IPS-18c (cell line): Measurements from ENCODE around the gene TXNIP.

Source experiments
- H3K4me3 ChIP-seq: 2 replicates; pipeline ENCODE4 v1.7.0; 2013; ENCODE audit warnings: low read depth, mild to moderate bottlenecking, low read length, moderate library complexity; ENCODE audit not compliant: insufficient read depth
- H3K9me3 ChIP-seq: one replicate; pipeline ENCODE4 v1.6.1; 2013; ENCODE audit warnings: mild to moderate bottlenecking, low read length, moderate library complexity; ENCODE audit not compliant: control insufficient read depth, insufficient read depth

The TXNIP gene

GRCh38 chr1:145992958-145993617 lies 3.3 kb downstream of the TXNIP start:
- H3K9me3 ChIP-seq = no peaks in the 10 kb centered on the region
- no peak overlapping the region for H3K4me3 ChIP-seq

- Histone ChIP-seq H3K9me3 (no peaks in the 10 kb centered on the region), H3K4me3 (no peak overlapping the region)
Observed at GRCh38 chr1:145992502-145992936, 3.9 kb downstream of the TXNIP start.

- Histone ChIP-seq H3K4me3 (no peak overlapping the region), H3K9me3 (no peaks in the 10 kb centered on the region)
Observed at GRCh38 chr1:145991735-145992412, 4.5 kb downstream of the TXNIP start.

GRCh38 chr1:145990249-145990855 lies 6.0 kb downstream of the TXNIP start:
- Histone ChIP-seq H3K9me3 (no peaks in the 10 kb centered on the region), H3K4me3 (no peak overlapping the region)

GRCh38 chr1:145988773-145989172 lies 7.6 kb downstream of the TXNIP start:
- H3K9me3 ChIP-seq = no peaks in the 10 kb centered on the region
- no peak overlapping the region for H3K4me3 ChIP-seq

- Histone ChIP-seq H3K9me3 (no peaks in the 10 kb centered on the region), H3K4me3 (no peak overlapping the region)
Observed at GRCh38 chr1:145987926-145988325, 8.5 kb downstream of the TXNIP start.

GRCh38 chr1:145986551-145986950 lies 9.8 kb downstream of the TXNIP start:
- Histone ChIP-seq H3K4me3 (no peak overlapping the region), H3K9me3 (no peaks in the 10 kb centered on the region)

GRCh38 chr1:145985502-145986439 lies 10.6 kb downstream of the TXNIP start:
- H3K9me3 ChIP-seq = peaks cover under 1% of the 10 kb centered on the region
- no peak overlapping the region for H3K4me3 ChIP-seq

GRCh38 chr1:145985129-145985501 lies 11.3 kb downstream of the TXNIP start:
- Histone ChIP-seq H3K9me3 (peaks cover 2% of the 10 kb centered on the region), H3K4me3 (no peak overlapping the region)

- Histone ChIP-seq H3K4me3 (no peak overlapping the region), H3K9me3 (peaks cover 2% of the 10 kb centered on the region)
Observed at GRCh38 chr1:145983960-145984830, 12.2 kb downstream of the TXNIP start.

- Histone ChIP-seq H3K4me3 (no peak overlapping the region), H3K9me3 (peaks cover 2% of the 10 kb centered on the region)
Observed at GRCh38 chr1:145983206-145983675, 13.1 kb downstream of the TXNIP start.

GRCh38 chr1:145982010-145982723 lies 14.2 kb downstream of the TXNIP start:
- H3K9me3 ChIP-seq = peaks cover 2% of the 10 kb centered on the region
- no peak overlapping the region for H3K4me3 ChIP-seq

GRCh38 chr1:145980457-145980994 lies 15.9 kb downstream of the TXNIP start:
- Histone ChIP-seq H3K4me3 (no peak overlapping the region), H3K9me3 (peaks cover 2% of the 10 kb centered on the region)

GRCh38 chr1:145979746-145980456 lies 16.5 kb downstream of the TXNIP start:
- Histone ChIP-seq H3K4me3 (peak overlapping the region; percentile 20; the same call in 1 of the 2 replicates), H3K9me3 (peaks cover 2% of the 10 kb centered on the region)
